Hematopoietic multipotent progenitor cell treated with erythropoietin and hydrocortisone succinate and interleukin-3 and kit ligand, for 15 days (in vitro differentiated cells): ENCODE data around the gene PISD.

Experiments
- DNase-seq: peaks from one replicate; pipeline ENCODE4 v3.0.0-alpha.2; 2015; ENCODE audit warnings: low spot score

PISD gene

DNA sequence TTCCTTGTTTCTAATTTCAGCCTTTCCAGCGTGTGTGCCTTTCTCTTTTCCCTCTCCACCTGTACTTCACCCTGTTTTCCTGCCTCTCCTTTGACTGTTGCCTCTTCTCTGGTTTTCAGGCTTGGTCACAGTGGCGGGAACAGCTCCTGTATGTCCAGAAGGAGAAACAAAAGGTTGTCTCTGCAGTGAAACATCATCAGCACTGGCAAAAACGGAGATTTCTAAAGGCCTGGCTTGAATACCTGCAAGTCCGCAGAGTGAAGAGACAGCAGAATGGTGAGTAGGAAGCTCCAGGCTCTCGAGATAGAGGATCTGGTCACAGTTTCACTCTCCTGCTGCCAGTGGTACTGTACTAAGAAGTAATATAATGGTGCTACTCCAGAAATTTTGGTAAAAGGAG is 89.1 kb downstream of the PISD start:
- DNase-seq: no peak

DNA sequence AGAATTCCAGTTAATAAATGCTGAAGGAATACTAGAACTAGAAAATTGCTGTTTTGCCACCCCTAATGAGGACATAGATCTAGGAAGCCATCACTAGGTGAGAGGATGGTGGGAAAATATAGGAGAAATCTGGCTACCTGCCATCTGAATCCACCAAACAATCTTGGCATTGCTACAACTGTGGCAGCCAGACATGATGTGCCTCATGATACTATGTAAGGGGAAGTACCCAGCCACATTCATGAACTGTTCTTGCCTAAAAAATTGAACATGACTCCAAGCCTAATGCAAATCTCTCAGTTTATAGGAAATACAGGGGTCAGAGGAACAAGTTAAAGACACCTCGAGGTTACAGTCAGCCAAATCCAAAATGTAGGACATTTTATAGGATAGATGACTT is 92.9 kb downstream of the PISD start:
- no peak for DNase-seq
